GM12875 (cell line): ENCODE measurements around the gene HMGXB3.

Source experiments
- H3K4me3 ChIP-seq: one replicate; pipeline ENCODE4 v1.5.1; 2011; ENCODE audit warnings: low read depth, low read length, control low read depth
- CTCF ChIP-seq: IDR thresholded peaks from 2 replicates; pipeline ENCODE4 v1.5.1; 2011; ENCODE audit warnings: low read depth, mild to moderate bottlenecking, control low read depth, inconsistent platforms, low read length, moderate library complexity, borderline replicate concordance; ENCODE audit not compliant: insufficient read depth

HMGXB3 gene

GRCh38 chr5:150000256-150000989, at the start of gene HMGXB3, which contains the start of gene TIGD6:
Gene HMGXB3 (plus strand): TSS chr5:150000739. CDS start chr5:150004853, 4,114 bp downstream.
Gene TIGD6 (minus strand): TSS chr5:150000654. CDS start chr5:149996348, 4,306 bp downstream.
- peak within 1 kb of the TSS; percentile 98 for H3K4me3 ChIP-seq
- no peak for TF ChIP-seq CTCF

- H3K4me3 ChIP-seq: no peak overlapping the region
- TF ChIP-seq CTCF: no peak
Measured at GRCh38 chr5:149951138-149951749, 49.3 kb upstream of the HMGXB3 start.

GRCh38 chr5:149953436-149954121, 47.0 kb upstream of the HMGXB3 start:
- H3K4me3 ChIP-seq: no peak overlapping the region
- TF ChIP-seq CTCF: no peak

- H3K4me3 ChIP-seq: no peak overlapping the region
- no peak for TF ChIP-seq CTCF
Measured at GRCh38 chr5:149954798-149955197, 45.7 kb upstream of the HMGXB3 start.

GRCh38 chr5:149956685-149957084, 43.9 kb upstream of the HMGXB3 start:
- no peak overlapping the region for H3K4me3 ChIP-seq
- no peak for TF ChIP-seq CTCF

GRCh38 chr5:149957855-149958254, 42.7 kb upstream of the HMGXB3 start:
- no peak for TF ChIP-seq CTCF
- no peak overlapping the region for H3K4me3 ChIP-seq
